Chondrocyte (in vitro differentiated cells): Measurements from ENCODE around the gene NRIP3. TPM values are rescaled to one million over a fixed set of nuclear protein-coding genes. Genes with fewer than 3 reads are reported as not detected.

ENCODE experiments used
- DNase-seq: peaks from one replicate; pipeline ENCODE4 v3.0.0; 2021; ENCODE audit warnings: mixed read lengths, low spot score
- H3K27ac Mint-ChIP-seq: one replicate; pipeline ENCODE4 v1.8.0; 2021; ENCODE audit warnings: mild to moderate bottlenecking, moderate library complexity, mixed read lengths; ENCODE audit not compliant: unreplicated experiment
- H3K27me3 Mint-ChIP-seq: 2 replicates; pipeline ENCODE4 v1.8.0; 2021; ENCODE audit warnings: low read depth, mixed read lengths
- H3K36me3 Mint-ChIP-seq: 2 replicates; pipeline ENCODE4 v1.8.0; 2021; ENCODE audit warnings: low read depth, mixed read lengths
- H3K4me1 Mint-ChIP-seq: 2 replicates; pipeline ENCODE4 v1.8.0; 2021; ENCODE audit warnings: low read depth, mild to moderate bottlenecking, mixed read lengths
- H3K4me3 Mint-ChIP-seq: one replicate; pipeline ENCODE4 v1.8.0; 2021; ENCODE audit warnings: mild to moderate bottlenecking, moderate library complexity, mixed read lengths; ENCODE audit not compliant: unreplicated experiment
- H3K9me3 Mint-ChIP-seq: 2 replicates; pipeline ENCODE4 v1.8.0; 2021; ENCODE audit warnings: low read depth, mixed read lengths
- total RNA-seq: library from RNA; stranded (reverse); gene quantifications from 3 replicates; pipeline ENCODE4 v1.2.1, GENCODE V29; 2021
- TF ChIP-seq, protein P1 (sequence below): fragments of 200-600 bp; sonication (generic); IDR thresholded peaks from 2 replicates; pipeline ENCODE4 v1.5.0; 2021; ENCODE audit warnings: antibody characterized with exemption, mild to moderate bottlenecking, moderate library complexity

NRIP3 gene
- total RNA-seq, 1 donor from 2014 or later = 3.5 TPM

DNA sequence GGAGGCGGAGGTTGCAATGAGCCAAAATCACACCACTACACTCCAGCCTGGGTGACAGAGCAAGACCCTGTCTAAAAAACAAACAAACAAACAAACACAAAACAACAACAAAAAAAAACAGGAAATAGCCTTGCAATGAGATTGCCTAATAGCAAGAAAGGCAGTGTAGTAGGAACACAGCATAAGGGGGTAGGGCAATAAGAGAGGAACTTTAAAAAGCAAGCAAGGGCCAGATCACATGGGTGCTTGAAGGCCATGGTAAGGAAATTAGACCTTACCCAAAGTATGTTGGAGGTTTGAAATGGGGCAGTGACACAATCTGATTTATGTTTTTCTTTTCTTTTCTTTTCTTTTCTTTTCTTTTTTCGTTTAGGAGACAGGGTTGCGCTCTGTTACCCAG is 34.7 kb upstream of the NRIP3 start:
- Mint-ChIP-seq H3K4me3 (no peak overlapping the region), H3K27ac (no peak overlapping the region), H3K4me1 (no peaks in the 10 kb centered on the region), H3K9me3 (no peaks in the 10 kb centered on the region), H3K36me3 (peaks cover 4% of the 10 kb centered on the region), H3K27me3 (no peaks in the 10 kb centered on the region)
- TF ChIP-seq, protein P1, sequence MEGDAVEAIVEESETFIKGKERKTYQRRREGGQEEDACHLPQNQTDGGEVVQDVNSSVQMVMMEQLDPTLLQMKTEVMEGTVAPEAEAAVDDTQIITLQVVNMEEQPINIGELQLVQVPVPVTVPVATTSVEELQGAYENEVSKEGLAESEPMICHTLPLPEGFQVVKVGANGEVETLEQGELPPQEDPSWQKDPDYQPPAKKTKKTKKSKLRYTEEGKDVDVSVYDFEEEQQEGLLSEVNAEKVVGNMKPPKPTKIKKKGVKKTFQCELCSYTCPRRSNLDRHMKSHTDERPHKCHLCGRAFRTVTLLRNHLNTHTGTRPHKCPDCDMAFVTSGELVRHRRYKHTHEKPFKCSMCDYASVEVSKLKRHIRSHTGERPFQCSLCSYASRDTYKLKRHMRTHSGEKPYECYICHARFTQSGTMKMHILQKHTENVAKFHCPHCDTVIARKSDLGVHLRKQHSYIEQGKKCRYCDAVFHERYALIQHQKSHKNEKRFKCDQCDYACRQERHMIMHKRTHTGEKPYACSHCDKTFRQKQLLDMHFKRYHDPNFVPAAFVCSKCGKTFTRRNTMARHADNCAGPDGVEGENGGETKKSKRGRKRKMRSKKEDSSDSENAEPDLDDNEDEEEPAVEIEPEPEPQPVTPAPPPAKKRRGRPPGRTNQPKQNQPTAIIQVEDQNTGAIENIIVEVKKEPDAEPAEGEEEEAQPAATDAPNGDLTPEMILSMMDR = no peak
- no peak for DNase-seq

DNA sequence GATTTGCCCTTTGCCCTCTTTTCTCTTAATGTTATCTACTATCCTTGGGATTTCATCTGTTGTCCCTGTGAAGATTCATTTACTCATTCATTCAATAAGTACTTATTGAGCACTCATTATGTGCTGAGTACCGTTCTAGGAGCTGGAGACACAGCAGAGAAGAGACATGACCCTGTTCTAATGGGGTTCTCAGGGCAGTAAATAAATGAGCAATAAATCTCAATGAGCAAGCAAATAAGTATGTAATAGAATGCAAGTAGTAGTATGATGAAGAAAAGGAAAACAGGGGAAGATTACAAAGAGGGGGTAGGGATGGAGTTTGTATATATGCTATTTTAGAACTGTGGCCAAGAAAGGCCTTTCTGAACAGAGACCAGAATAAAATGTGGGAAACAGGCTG is 34.2 kb upstream of the NRIP3 start:
- no peak for DNase-seq
- H3K4me1 Mint-ChIP-seq = no peaks in the 10 kb centered on the region
- no peaks in the 10 kb centered on the region for H3K27me3 Mint-ChIP-seq
- H3K27ac Mint-ChIP-seq = no peak overlapping the region
- peaks cover 4% of the 10 kb centered on the region for H3K36me3 Mint-ChIP-seq
- TF ChIP-seq, protein P1 = no peak
- no peak overlapping the region for H3K4me3 Mint-ChIP-seq
- H3K9me3 Mint-ChIP-seq = no peaks in the 10 kb centered on the region

GRCh38 chr11:9037046-9037780 is 33.4 kb upstream of the NRIP3 start:
- H3K36me3 Mint-ChIP-seq = peaks cover 4% of the 10 kb centered on the region
- TF ChIP-seq, protein P1 = no peak
- H3K27me3 Mint-ChIP-seq = no peaks in the 10 kb centered on the region
- no peak overlapping the region for H3K27ac Mint-ChIP-seq
- DNase-seq = no peak
- H3K4me3 Mint-ChIP-seq = no peak overlapping the region
- no peaks in the 10 kb centered on the region for H3K4me1 Mint-ChIP-seq
- H3K9me3 Mint-ChIP-seq = no peaks in the 10 kb centered on the region

GRCh38 chr11:9030601-9031000 is 26.8 kb upstream of the NRIP3 start:
- TF ChIP-seq, protein P1 = no peak
- H3K4me3 Mint-ChIP-seq = no peak overlapping the region
- H3K27me3 Mint-ChIP-seq = peaks cover 2% of the 10 kb centered on the region
- H3K9me3 Mint-ChIP-seq = no peaks in the 10 kb centered on the region
- H3K27ac Mint-ChIP-seq = no peak overlapping the region
- H3K4me1 Mint-ChIP-seq = no peaks in the 10 kb centered on the region
- DNase-seq = no peak
- H3K36me3 Mint-ChIP-seq = peaks cover 2% of the 10 kb centered on the region

GRCh38 chr11:9029422-9029821 is 25.6 kb upstream of the NRIP3 start:
- H3K4me3 Mint-ChIP-seq = no peak overlapping the region
- no peak for DNase-seq
- no peak overlapping the region for H3K27ac Mint-ChIP-seq
- peaks cover 2% of the 10 kb centered on the region for H3K27me3 Mint-ChIP-seq
- H3K9me3 Mint-ChIP-seq = no peaks in the 10 kb centered on the region
- TF ChIP-seq, protein P1 = no peak
- no peaks in the 10 kb centered on the region for H3K4me1 Mint-ChIP-seq
- peaks cover 4% of the 10 kb centered on the region for H3K36me3 Mint-ChIP-seq
